HEK293 (cell line): ENCODE measurements around the gene GRB10.
"Not testable (repeated sequence)": the region's sequence is repeated elsewhere in the genome, so short reads cannot be mapped to it uniquely, and the experiment has no call there.

Source experiments
- CTCF ChIA-PET: fragments of 350-600 bp; formaldehyde crosslinking; extraction: SDS; loops from one replicate; lab custom pipeline; 2021; ENCODE audit warnings: antibody characterized with exemption; lab: Yijun Ruan, JAX
- POLR2A ChIA-PET: fragments of 300-600 bp; formaldehyde crosslinking; extraction: SDS; loops from one replicate; lab custom pipeline; 2020; ENCODE audit warnings: antibody characterized with exemption, inconsistent platforms; lab: Yijun Ruan, JAX
- H3K27ac ChIP-seq: fragments of 200-500 bp; sonication (Bioruptor generic); 2 replicates; pipeline ENCODE4 v1.5.1; 2014; ENCODE audit warnings: low read depth, low read length, control low read depth, inconsistent platforms; ENCODE audit errors: extremely low read depth
- H3K36me3 ChIP-seq, 2 experiments: fragments of 200-500 bp in 1 of 2; sonication (Bioruptor generic) in 1 of 2; 1 replicate in 1 of 2; 2 replicates in 1 of 2; pipeline ENCODE4 v1.5.1; 2014 to 2017; ENCODE audit warnings: inconsistent platforms in 2 of 2, low read length in 2 of 2; ENCODE audit not compliant: control insufficient read depth in 2 of 2, insufficient read depth in 1 of 2
- H3K4me1 ChIP-seq: fragments of 200-500 bp; sonication (Bioruptor generic); 2 replicates; pipeline ENCODE4 v1.5.1; 2014; ENCODE audit warnings: mild to moderate bottlenecking, low read length, inconsistent platforms; ENCODE audit not compliant: control insufficient read depth, insufficient read depth
- H3K4me3 ChIP-seq: 2 replicates; pipeline ENCODE4 v1.5.1; 2011; ENCODE audit warnings: low read depth, mild to moderate bottlenecking, control low read depth, low read length, moderate library complexity
- H3K9me3 ChIP-seq: fragments of 200-500 bp; sonication (Bioruptor generic); 2 replicates; pipeline ENCODE4 v1.5.1; 2014; ENCODE audit warnings: low read depth, low read length, inconsistent platforms; ENCODE audit not compliant: control insufficient read depth, insufficient read depth
- CTCF ChIP-seq: fragments of 450-650 bp; formaldehyde crosslinking; IDR thresholded peaks from 2 replicates; pipeline ENCODE4 v1.5.1; 2016; ENCODE audit warnings: missing biosample characterization, missing genetic modification characterization
- FEZF1 ChIP-seq: fragments of 450-650 bp; formaldehyde crosslinking; IDR thresholded peaks from 2 replicates; pipeline ENCODE4 v1.5.1; 2016; ENCODE audit warnings: missing biosample characterization, missing genetic modification characterization
- HOXA7 ChIP-seq: sonication (generic); formaldehyde crosslinking; IDR thresholded peaks from 2 replicates; pipeline ENCODE4 v1.8.1; 2022; ENCODE audit warnings: missing genetic modification reagents, borderline replicate concordance
- ZBTB48 ChIP-seq: fragments of 450-650 bp; formaldehyde crosslinking; IDR thresholded peaks from 2 replicates; pipeline ENCODE4 v1.5.1; 2016; ENCODE audit warnings: missing biosample characterization, missing genetic modification characterization
- ZBTB7A ChIP-seq: fragments of 450-650 bp; formaldehyde crosslinking; IDR thresholded peaks from 2 replicates; pipeline ENCODE4 v1.5.1; 2016; ENCODE audit warnings: low read depth, missing biosample characterization, missing genetic modification characterization
- ZNF114 ChIP-seq: fragments of 450-650 bp; formaldehyde crosslinking; IDR thresholded peaks from 2 replicates; pipeline ENCODE4 v1.5.0; 2017; ENCODE audit warnings: missing biosample characterization, missing genetic modification characterization
- ZNF19 ChIP-seq: fragments of 450-650 bp; formaldehyde crosslinking; IDR thresholded peaks from 2 replicates; pipeline ENCODE4; 2016; ENCODE audit warnings: missing biosample characterization, missing genetic modification characterization, low read depth
- ZNF239 ChIP-seq: fragments of 450-650 bp; formaldehyde crosslinking; IDR thresholded peaks from 2 replicates; pipeline ENCODE4 v1.5.1; 2016; ENCODE audit warnings: missing biosample characterization, missing genetic modification characterization
- ZNF248 ChIP-seq: fragments of 450-650 bp; formaldehyde crosslinking; IDR thresholded peaks from 2 replicates; pipeline ENCODE4 v1.5.1; 2017; ENCODE audit warnings: missing biosample characterization, missing genetic modification characterization
- ZNF274 ChIP-seq, 2 experiments: fragments of 200-500 bp in 1 of 2; fragments of 450-650 bp in 1 of 2; sonication (Bioruptor generic) in 1 of 2; formaldehyde crosslinking in 1 of 2; IDR thresholded peaks; 2 replicates each; pipeline versions ENCODE4 v1.5.1 to v1.6.1; 2014 to 2016; ENCODE audit warnings: borderline replicate concordance in 1 of 2, inconsistent platforms in 1 of 2, low read length in 1 of 2, missing biosample characterization in 1 of 2, missing genetic modification characterization in 1 of 2
- ZNF366 ChIP-seq: fragments of 450-650 bp; formaldehyde crosslinking; conservative IDR thresholded peaks from 2 replicates; pipeline ENCODE4 v1.5.1; 2016; ENCODE audit warnings: missing biosample characterization, missing genetic modification characterization
- ZNF398 ChIP-seq: fragments of 450-650 bp; formaldehyde crosslinking; IDR thresholded peaks from 2 replicates; pipeline ENCODE4 v1.5.1; 2017; ENCODE audit warnings: missing biosample characterization, missing genetic modification characterization
- ZNF776 ChIP-seq: fragments of 450-650 bp; formaldehyde crosslinking; IDR thresholded peaks from 2 replicates; pipeline ENCODE4 v1.5.0; 2017; ENCODE audit warnings: missing biosample characterization, missing genetic modification characterization, borderline replicate concordance
- ZSCAN16 ChIP-seq: fragments of 450-650 bp; formaldehyde crosslinking; IDR thresholded peaks from 2 replicates; pipeline ENCODE4 v1.5.1; 2016; ENCODE audit warnings: missing biosample characterization, missing genetic modification characterization
- ZSCAN4 ChIP-seq: fragments of 450-650 bp; formaldehyde crosslinking; IDR thresholded peaks from 2 replicates; pipeline ENCODE4 v1.5.1; 2017; ENCODE audit warnings: missing biosample characterization, missing genetic modification characterization
- ZXDB ChIP-seq: fragments of 450-650 bp; formaldehyde crosslinking; IDR thresholded peaks from 2 replicates; pipeline ENCODE4 v1.5.1; 2016; ENCODE audit warnings: missing biosample characterization, missing genetic modification characterization
- TF ChIP-seq, protein P1 (sequence below): fragments of 450-650 bp; formaldehyde crosslinking; IDR thresholded peaks from 2 replicates; pipeline ENCODE4 v1.5.1; 2017; ENCODE audit warnings: missing biosample characterization, missing genetic modification characterization
- TF ChIP-seq, protein P2 (sequence below): fragments of 450-650 bp; formaldehyde crosslinking; IDR thresholded peaks from 2 replicates; pipeline ENCODE4 v1.5.1; 2016; ENCODE audit warnings: missing biosample characterization, missing genetic modification characterization
- TF ChIP-seq, protein P3 (sequence below): fragments of 450-650 bp; formaldehyde crosslinking; IDR thresholded peaks from 2 replicates; pipeline ENCODE4 v1.5.1; 2016; ENCODE audit warnings: missing biosample characterization, missing genetic modification characterization

GRB10 gene

DNA sequence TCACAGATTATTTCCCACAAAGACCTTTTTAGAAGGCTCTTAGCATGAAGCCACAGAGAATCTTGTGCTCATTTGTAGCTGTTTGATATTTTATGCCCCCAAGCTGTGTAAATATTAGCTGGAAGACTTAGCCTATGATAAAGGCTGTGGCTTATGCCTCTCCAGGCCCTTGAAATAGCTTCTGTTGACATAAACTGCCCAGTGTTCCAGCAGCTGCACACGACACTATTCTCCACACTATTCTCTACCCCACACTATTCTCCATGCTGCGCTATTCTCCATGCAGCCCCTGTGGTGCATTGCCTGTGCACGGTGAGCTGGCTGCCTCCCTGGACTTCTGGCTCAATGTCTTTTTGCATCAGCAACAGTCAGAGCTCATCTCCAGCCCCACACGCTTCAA is 230.6 kb downstream of the GRB10 start (continued):
- TF ChIP-seq, protein P1, sequence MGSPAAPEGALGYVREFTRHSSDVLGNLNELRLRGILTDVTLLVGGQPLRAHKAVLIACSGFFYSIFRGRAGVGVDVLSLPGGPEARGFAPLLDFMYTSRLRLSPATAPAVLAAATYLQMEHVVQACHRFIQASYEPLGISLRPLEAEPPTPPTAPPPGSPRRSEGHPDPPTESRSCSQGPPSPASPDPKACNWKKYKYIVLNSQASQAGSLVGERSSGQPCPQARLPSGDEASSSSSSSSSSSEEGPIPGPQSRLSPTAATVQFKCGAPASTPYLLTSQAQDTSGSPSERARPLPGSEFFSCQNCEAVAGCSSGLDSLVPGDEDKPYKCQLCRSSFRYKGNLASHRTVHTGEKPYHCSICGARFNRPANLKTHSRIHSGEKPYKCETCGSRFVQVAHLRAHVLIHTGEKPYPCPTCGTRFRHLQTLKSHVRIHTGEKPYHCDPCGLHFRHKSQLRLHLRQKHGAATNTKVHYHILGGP (tag by site-specific recombination), result no peak
- TF ChIP-seq ZNF248 (tag by site-specific recombination) (no peak), ZNF398 (tag by site-specific recombination) (no peak), ZSCAN16 (tag by site-specific recombination) (no peak)

- POLR2A ChIA-PET, H3K4me3 ChIP-seq, H3K27ac ChIP-seq, H3K36me3 ChIP-seq, H3K4me1 ChIP-seq, H3K9me3 ChIP-seq: not testable (repeated sequence)
- CTCF ChIA-PET, result interaction anchor here (0.6 to 1.1 kb wide), 2 partner anchors 78 to 596 kb away, joined by 3 to 4 read pairs; no protein-coding TSS in a partner anchor
These were observed 237.1 kb downstream of the GRB10 start for GRCh38 chr7:50545613-50546012.

DNA sequence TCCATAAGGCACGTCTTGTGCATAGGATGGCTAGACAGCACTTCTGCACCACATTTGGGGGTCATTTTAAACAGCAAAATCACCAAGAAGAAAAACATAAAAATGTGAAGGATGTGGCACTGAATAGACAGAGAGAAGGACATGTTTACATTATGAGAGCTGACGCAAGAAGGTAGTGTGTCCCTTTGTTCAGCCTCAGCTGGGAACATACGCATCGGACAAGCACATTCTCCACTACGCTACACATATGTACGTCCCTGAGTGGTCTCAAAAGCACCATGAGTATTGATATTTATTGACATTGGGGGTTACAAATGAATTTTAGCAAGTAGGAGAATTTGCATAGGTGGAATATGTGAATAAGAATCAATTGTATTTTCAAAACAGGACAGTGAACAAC is 237.7 kb downstream of the GRB10 start:
- Histone ChIP-seq H3K36me3 (no peaks in the 10 kb centered on the region), H3K4me3 (no peak overlapping the region), H3K27ac (no peak overlapping the region), H3K4me1 (no peaks in the 10 kb centered on the region), H3K9me3 (no peaks in the 10 kb centered on the region)
- ChIA-PET CTCF (interaction anchor here (1.1 kb wide), 1 partner anchor 77 kb away, joined by 3 read pairs; no protein-coding TSS in a partner anchor), POLR2A (no interaction called here)
- no peak for TF ChIP-seq ZNF19
- no peak for TF ChIP-seq ZNF274 (IDR thresholded peaks at IDR 0.05; ENCODE audit: low read length)
- no peak for TF ChIP-seq ZNF274 (tag by site-specific recombination; IDR thresholded peaks at IDR 0.05; ENCODE audit: borderline replicate concordance)
- no peak for TF ChIP-seq FEZF1
- TF ChIP-seq ZNF366 (tag by site-specific recombination), result no peak
- TF ChIP-seq ZNF776 (tag by site-specific recombination), result no peak
- no peak for TF ChIP-seq ZNF114 (tag by site-specific recombination)
- no peak for TF ChIP-seq HOXA7 (CRISPR knock-in tag)
- no peak for TF ChIP-seq ZBTB48 (tag by site-specific recombination)

DNA sequence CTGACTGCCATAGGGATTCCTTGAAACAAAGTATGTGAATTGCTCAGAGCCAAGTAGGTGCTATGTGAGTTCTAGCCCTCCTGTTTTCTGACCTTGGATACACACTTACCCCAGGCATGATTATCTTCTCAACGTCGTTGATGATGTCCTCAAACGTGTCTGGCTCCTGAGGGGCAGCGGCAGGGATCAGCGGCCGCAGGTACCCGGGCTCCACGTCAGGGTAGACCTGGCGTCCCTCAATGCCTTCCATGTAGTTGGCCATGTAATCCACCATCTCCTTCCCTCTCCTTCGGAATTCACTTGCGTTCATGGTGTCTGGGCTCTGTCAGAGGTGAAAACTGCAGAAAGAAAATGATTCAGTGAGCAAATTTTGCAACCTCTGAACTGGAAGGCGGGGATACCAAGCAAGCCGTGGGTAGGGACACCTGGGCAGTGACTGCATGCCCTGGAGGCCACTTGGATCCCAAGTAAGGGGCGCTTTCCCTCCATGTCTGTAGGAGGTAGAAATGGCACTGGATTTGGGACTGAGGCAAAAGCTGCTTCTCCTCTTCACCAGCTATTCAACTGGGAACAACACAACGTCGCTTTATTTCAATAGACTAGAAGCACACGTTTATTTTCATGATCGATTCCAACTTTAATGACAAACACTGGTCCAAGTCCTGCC is 238.8 kb downstream of the GRB10 start:
- CTCF ChIA-PET, result no interaction called here
- no peak for TF ChIP-seq ZBTB7A (tag by site-specific recombination)
- TF ChIP-seq, protein P2, sequence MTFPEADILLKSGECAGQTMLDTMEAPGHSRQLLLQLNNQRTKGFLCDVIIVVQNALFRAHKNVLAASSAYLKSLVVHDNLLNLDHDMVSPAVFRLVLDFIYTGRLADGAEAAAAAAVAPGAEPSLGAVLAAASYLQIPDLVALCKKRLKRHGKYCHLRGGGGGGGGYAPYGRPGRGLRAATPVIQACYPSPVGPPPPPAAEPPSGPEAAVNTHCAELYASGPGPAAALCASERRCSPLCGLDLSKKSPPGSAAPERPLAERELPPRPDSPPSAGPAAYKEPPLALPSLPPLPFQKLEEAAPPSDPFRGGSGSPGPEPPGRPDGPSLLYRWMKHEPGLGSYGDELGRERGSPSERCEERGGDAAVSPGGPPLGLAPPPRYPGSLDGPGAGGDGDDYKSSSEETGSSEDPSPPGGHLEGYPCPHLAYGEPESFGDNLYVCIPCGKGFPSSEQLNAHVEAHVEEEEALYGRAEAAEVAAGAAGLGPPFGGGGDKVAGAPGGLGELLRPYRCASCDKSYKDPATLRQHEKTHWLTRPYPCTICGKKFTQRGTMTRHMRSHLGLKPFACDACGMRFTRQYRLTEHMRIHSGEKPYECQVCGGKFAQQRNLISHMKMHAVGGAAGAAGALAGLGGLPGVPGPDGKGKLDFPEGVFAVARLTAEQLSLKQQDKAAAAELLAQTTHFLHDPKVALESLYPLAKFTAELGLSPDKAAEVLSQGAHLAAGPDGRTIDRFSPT (tag by site-specific recombination), result no peak
- TF ChIP-seq ZNF239, result no peak
- TF ChIP-seq ZSCAN4, result no peak
- no peak for TF ChIP-seq ZXDB (tag by site-specific recombination)
- TF ChIP-seq, protein P3, sequence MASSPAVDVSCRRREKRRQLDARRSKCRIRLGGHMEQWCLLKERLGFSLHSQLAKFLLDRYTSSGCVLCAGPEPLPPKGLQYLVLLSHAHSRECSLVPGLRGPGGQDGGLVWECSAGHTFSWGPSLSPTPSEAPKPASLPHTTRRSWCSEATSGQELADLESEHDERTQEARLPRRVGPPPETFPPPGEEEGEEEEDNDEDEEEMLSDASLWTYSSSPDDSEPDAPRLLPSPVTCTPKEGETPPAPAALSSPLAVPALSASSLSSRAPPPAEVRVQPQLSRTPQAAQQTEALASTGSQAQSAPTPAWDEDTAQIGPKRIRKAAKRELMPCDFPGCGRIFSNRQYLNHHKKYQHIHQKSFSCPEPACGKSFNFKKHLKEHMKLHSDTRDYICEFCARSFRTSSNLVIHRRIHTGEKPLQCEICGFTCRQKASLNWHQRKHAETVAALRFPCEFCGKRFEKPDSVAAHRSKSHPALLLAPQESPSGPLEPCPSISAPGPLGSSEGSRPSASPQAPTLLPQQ, result no peak
- TF ChIP-seq CTCF, result no peak

More for the DNA sequence above, 238.8 kb downstream of the GRB10 start:
- POLR2A ChIA-PET, result no interaction called here
- no peak overlapping the region for H3K27ac ChIP-seq
- H3K4me3 ChIP-seq, result no peak overlapping the region
- H3K9me3 ChIP-seq, result no peaks in the 10 kb centered on the region
- no peaks in the 10 kb centered on the region for H3K36me3 ChIP-seq
- H3K4me1 ChIP-seq, result no peaks in the 10 kb centered on the region
